Thoracic aorta (tissue), 2 donors: Measurements from ENCODE around the gene TRMT1. TPM values are rescaled to one million over a fixed set of nuclear protein-coding genes. Genes with fewer than 3 reads are reported as not detected.
A peak's percentile ranks its signal among the peaks of the same experiment; 100 is the strongest.

Experiments
- ATAC-seq: fragments of 150-250 bp; one replicate; pipeline ENCODE4 v1.8.0; 2017; ENCODE audit warnings: low read depth; ENCODE audit not compliant: insufficient number of reproducible peaks, low FRiP score
- DNase-seq: peaks from one replicate; pipeline ENCODE4 v3.0.0-alpha.2; 2020; ENCODE audit warnings: low spot score
- H3K27ac ChIP-seq, 2 donors: fragments of 200-600 bp; sonication (generic); 1 replicate in 1 of 2; 2 replicates in 1 of 2; pipeline ENCODE4 v1.5.1; 2016; ENCODE audit warnings: mild to moderate bottlenecking in 2 of 2, moderate library complexity in 2 of 2
- H3K27me3 ChIP-seq: fragments of 200-600 bp; sonication (generic); replicated peaks from 2 replicates; pipeline ENCODE4 v1.6.0; 2016; ENCODE audit warnings: mild to moderate bottlenecking; ENCODE audit not compliant: insufficient read depth
- H3K36me3 ChIP-seq: fragments of 200-600 bp; sonication (generic); one replicate; pipeline ENCODE4 v1.5.1; 2016
- H3K4me1 ChIP-seq, 2 donors: fragments of 200-600 bp; sonication (generic); 1 replicate in 1 of 2; 2 replicates in 1 of 2; pipeline versions ENCODE4 v1.5.1 to v1.6.0; 2016; ENCODE audit warnings: low read depth in 2 of 2, mild to moderate bottlenecking in 1 of 2; ENCODE audit not compliant: control insufficient read depth in 1 of 2
- H3K4me3 ChIP-seq: fragments of 200-600 bp; sonication (generic); 2 replicates; pipeline ENCODE4 v1.5.1; 2016; ENCODE audit warnings: mild to moderate bottlenecking
- H3K9me3 ChIP-seq: fragments of 200-600 bp; sonication (generic); 2 replicates; pipeline ENCODE4 v1.5.1; 2016
- CTCF ChIP-seq: fragments of 200-600 bp; sonication (generic); IDR thresholded peaks from one replicate; pipeline ENCODE4 v1.5.1; 2019; ENCODE audit warnings: antibody characterized with exemption
- total RNA-seq, 2 donors: library from RNA; depleted of rRNA; stranded (reverse); fragments of >200 nt; gene quantifications; one replicate each; pipeline versions ENCODE4 v1.1.0 to v1.2.3, GENCODE V29; 2016

Gene TRMT1
- total RNA-seq, 2 donors from 2014 or later, result 35.3 to 52.3 TPM

GRCh38 chr19:13072188-13072908 lies 44.2 kb downstream of the TRMT1 start:
- Histone ChIP-seq H3K27ac (peak overlapping the region; percentile 99 to 100), H3K4me1 (peaks cover 36 to 95% of the 10 kb centered on the region in 2 donors), H3K9me3 (no peaks in the 10 kb centered on the region), H3K36me3 (peaks cover 16% of the 10 kb centered on the region), H3K27me3 (no peaks in the 10 kb centered on the region), H3K4me3 (no peak overlapping the region)
- no peak for ATAC-seq
- no peak for DNase-seq
- no peak for TF ChIP-seq CTCF

- Histone ChIP-seq H3K4me1 (peaks cover 37 to 95% of the 10 kb centered on the region in 2 donors), H3K36me3 (peaks cover 13% of the 10 kb centered on the region)
- TF ChIP-seq CTCF, result no peak
Observed at GRCh38 chr19:13071444-13072187, 44.9 kb downstream of the TRMT1 start.

GRCh38 chr19:13070425-13071140 lies 46.0 kb downstream of the TRMT1 start:
- no peaks in the 10 kb centered on the region for H3K9me3 ChIP-seq
- H3K27ac ChIP-seq, result peak overlapping the region; percentile 99 to 100
- no peak for TF ChIP-seq CTCF
- no peaks in the 10 kb centered on the region for H3K27me3 ChIP-seq
- H3K36me3 ChIP-seq, result peaks cover 5% of the 10 kb centered on the region
- peak overlapping the region; percentile 54 for H3K4me3 ChIP-seq
- ATAC-seq, result no peak
- DNase-seq, result no peak
- peaks cover 41 to 95% of the 10 kb centered on the region in 2 donors for H3K4me1 ChIP-seq

More at GRCh38 chr19:13071444-13072187, 44.9 kb downstream of the TRMT1 start:
- H3K27ac ChIP-seq, result peak overlapping the region; percentile 99 to 100
- ATAC-seq, result no peak
- no peak for DNase-seq
- H3K27me3 ChIP-seq, result no peaks in the 10 kb centered on the region
- no peak overlapping the region for H3K4me3 ChIP-seq
- H3K9me3 ChIP-seq, result no peaks in the 10 kb centered on the region

- H3K27ac ChIP-seq, result peak overlapping the region; percentile 99 to 100
- H3K27me3 ChIP-seq, result no peaks in the 10 kb centered on the region
- H3K36me3 ChIP-seq, result peaks cover 4% of the 10 kb centered on the region
- H3K9me3 ChIP-seq, result no peaks in the 10 kb centered on the region
- no peak for ATAC-seq
- TF ChIP-seq CTCF, result peak; percentile 31
- H3K4me3 ChIP-seq, result peak overlapping the region; percentile 54
- peaks cover 50 to 97% of the 10 kb centered on the region in 2 donors for H3K4me1 ChIP-seq
- no peak for DNase-seq
Observed at GRCh38 chr19:13069415-13070359, 46.9 kb downstream of the TRMT1 start.
